ENCODE data around the gene CLEC3B. TPM values are rescaled to one million over a fixed set of nuclear protein-coding genes. Genes with fewer than 3 reads are reported as not detected.

Gene CLEC3B
- total and polyA plus RNA-seq, 4 donors = 33.1 to 167 (median 90.3) TPM

GRCh38 chr3:45041666-45042065 is 15.6 kb downstream of the CLEC3B start:
- no peak overlapping the region for H3K9ac ChIP-seq (ENCODE audit: insufficient read depth in 1 of 2, low read length in 2 of 2)
- peak overlapping the region in 1 of 2 donors; percentile 48 for H3K27ac ChIP-seq (ENCODE audit: low read depth in 1 of 2, low read length in 1 of 2)
- no peaks in the 10 kb centered on the region for H3K36me3 ChIP-seq (ENCODE audit: control insufficient read depth in 4 of 4, insufficient read depth in 4 of 4, low read length in 4 of 4)
- no peak overlapping the region for H3K4me3 ChIP-seq
- H3K27me3 ChIP-seq (ENCODE audit: control insufficient read depth in 3 of 3, insufficient read depth in 3 of 3, low read length in 2 of 3) = no peaks in the 10 kb centered on the region
- no peak for DNase-seq
- no peaks in the 10 kb centered on the region for H3K9me3 ChIP-seq (ENCODE audit: control insufficient read depth in 4 of 4, insufficient read depth in 3 of 4, low read length in 3 of 4)
- H3K4me1 ChIP-seq (ENCODE audit: control insufficient read depth in 5 of 5, insufficient read depth in 5 of 5, low read length in 5 of 5) = peaks cover 0 to 11% (median 0%) of the 10 kb centered on the region in 5 donors
- ATAC-seq (ENCODE audit: insufficient read depth, low FRiP score) = no peak
- WGBS, 2 donors = 92 to 95% methylated on average over 2 of the region's 2 CpGs
- TF ChIP-seq CTCF (IDR thresholded peaks at IDR 0.05; ENCODE audit: control extremely low read depth, extremely low read depth) = no peak

DNA sequence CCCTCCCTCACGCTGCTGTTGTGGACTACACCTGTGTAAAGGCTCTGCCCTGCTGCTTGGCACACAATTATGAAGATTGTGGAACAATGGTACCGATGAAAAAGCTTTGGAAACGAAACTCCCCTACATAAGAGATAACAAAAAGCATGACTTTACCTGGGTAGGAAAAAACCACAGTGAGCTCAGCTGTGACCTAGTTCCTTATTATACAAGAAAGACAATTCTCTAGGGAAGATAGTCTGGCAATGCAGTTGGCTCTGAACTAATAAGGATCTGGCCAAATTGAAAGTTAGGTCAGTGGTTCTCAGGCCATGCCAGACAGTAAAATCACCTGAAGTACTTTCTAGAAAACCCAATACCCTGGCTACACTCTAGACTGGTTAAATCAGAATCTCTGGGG is 16.1 kb downstream of the CLEC3B start:
- TF ChIP-seq CTCF (IDR thresholded peaks at IDR 0.05; ENCODE audit: control extremely low read depth, extremely low read depth) = no peak
- Histone ChIP-seq H3K27ac (ENCODE audit: low read depth in 1 of 2, low read length in 1 of 2) (peak overlapping the region in 1 of 2 donors; percentile 48), H3K9me3 (ENCODE audit: control insufficient read depth in 4 of 4, insufficient read depth in 3 of 4, low read length in 3 of 4) (no peaks in the 10 kb centered on the region), H3K27me3 (ENCODE audit: control insufficient read depth in 3 of 3, insufficient read depth in 3 of 3, low read length in 2 of 3) (no peaks in the 10 kb centered on the region), H3K4me3 (no peak overlapping the region), H3K36me3 (ENCODE audit: control insufficient read depth in 4 of 4, insufficient read depth in 4 of 4, low read length in 4 of 4) (no peaks in the 10 kb centered on the region), H3K4me1 (ENCODE audit: control insufficient read depth in 5 of 5, insufficient read depth in 5 of 5, low read length in 5 of 5) (peaks cover 0 to 6% (median 0%) of the 10 kb centered on the region in 5 donors), H3K9ac (ENCODE audit: insufficient read depth in 1 of 2, low read length in 2 of 2) (no peak overlapping the region)
- DNase-seq (no peak), ATAC-seq (ENCODE audit: insufficient read depth, low FRiP score) (no peak)
- WGBS, 2 donors = 90 to 93% methylated on average over 3 of the region's 3 CpGs

GRCh38 chr3:45043728-45044299 is 17.7 kb downstream of the CLEC3B start:
- Histone ChIP-seq H3K4me1 (ENCODE audit: control insufficient read depth in 5 of 5, insufficient read depth in 5 of 5, low read length in 5 of 5) (no peaks in the 10 kb centered on the region), H3K9ac (ENCODE audit: insufficient read depth in 1 of 2, low read length in 2 of 2) (no peak overlapping the region), H3K27ac (ENCODE audit: low read depth in 1 of 2, low read length in 1 of 2) (no peak overlapping the region), H3K9me3 (ENCODE audit: control insufficient read depth in 4 of 4, insufficient read depth in 3 of 4, low read length in 3 of 4) (no peaks in the 10 kb centered on the region), H3K27me3 (ENCODE audit: control insufficient read depth in 3 of 3, insufficient read depth in 3 of 3, low read length in 2 of 3) (no peaks in the 10 kb centered on the region), H3K36me3 (ENCODE audit: control insufficient read depth in 4 of 4, insufficient read depth in 4 of 4, low read length in 4 of 4) (no peaks in the 10 kb centered on the region), H3K4me3 (no peak overlapping the region)
- 33 to 51% methylated on average over 2 of the region's 2 CpGs for WGBS, 2 donors
- no peak for DNase-seq
- no peak for TF ChIP-seq CTCF (IDR thresholded peaks at IDR 0.05; ENCODE audit: control extremely low read depth, extremely low read depth)
- peak; percentile 30 for ATAC-seq (ENCODE audit: insufficient read depth, low FRiP score)

DNA sequence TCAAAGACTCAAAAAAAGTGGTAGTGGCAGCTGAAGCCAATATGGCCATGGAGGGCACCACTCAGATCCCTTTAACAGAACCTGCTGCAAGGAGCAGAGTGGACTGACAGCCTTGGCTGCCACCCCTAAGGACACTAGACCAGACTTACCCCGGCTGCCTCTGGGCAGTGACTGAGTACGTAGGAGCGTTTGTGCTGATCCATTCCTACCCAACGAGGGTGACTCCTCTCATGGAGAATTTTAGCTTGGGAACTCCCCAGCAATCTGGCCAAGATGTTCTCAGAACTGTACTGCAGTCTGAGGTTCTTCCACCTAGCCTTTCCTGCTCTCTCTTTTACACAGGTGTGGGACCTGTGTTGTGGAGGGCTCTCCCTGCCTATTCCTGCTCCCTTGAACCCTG is 22.1 kb downstream of the CLEC3B start:
- Histone ChIP-seq H3K27me3 (ENCODE audit: control insufficient read depth in 3 of 3, insufficient read depth in 3 of 3, low read length in 2 of 3) (peaks cover 0 to 4% (median 0%) of the 10 kb centered on the region in 3 donors), H3K36me3 (ENCODE audit: control insufficient read depth in 4 of 4, insufficient read depth in 4 of 4, low read length in 4 of 4) (no peaks in the 10 kb centered on the region), H3K9ac (ENCODE audit: insufficient read depth in 1 of 2, low read length in 2 of 2) (no peak overlapping the region), H3K4me1 (ENCODE audit: control insufficient read depth in 5 of 5, insufficient read depth in 5 of 5, low read length in 5 of 5) (no peaks in the 10 kb centered on the region), H3K9me3 (ENCODE audit: control insufficient read depth in 4 of 4, insufficient read depth in 3 of 4, low read length in 3 of 4) (no peaks in the 10 kb centered on the region), H3K4me3 (no peak overlapping the region), H3K27ac (ENCODE audit: low read depth in 1 of 2, low read length in 1 of 2) (no peak overlapping the region)
- ATAC-seq (ENCODE audit: insufficient read depth, low FRiP score) = no peak
- DNase-seq = no peak
- 71 to 82% methylated on average over 4 of the region's 4 CpGs for WGBS, 2 donors
- no peak for TF ChIP-seq CTCF (IDR thresholded peaks at IDR 0.05; ENCODE audit: control extremely low read depth, extremely low read depth)
